ENCODE measurements around the gene MBTPS1. TPM values are rescaled to one million over a fixed set of nuclear protein-coding genes. Genes with fewer than 3 reads are reported as not detected.

MBTPS1 gene
- total and polyA plus RNA-seq, 10 of the 15 experiments (the other 5 are each of a cell fraction or from before 2014, with no cell fraction given), result 1.3 to 43.9 (median 35.2) TPM

GRCh38 chr16:84104231-84104630, 12.5 kb downstream of the MBTPS1 start:
- no peaks in the 10 kb centered on the region for H3K27me3 ChIP-seq (replicated peaks in 1 of 2; ENCODE audit: control insufficient read depth in 2 of 2, insufficient read depth in 2 of 2, low read length in 1 of 2)
- RAD21 ChIA-PET (ENCODE audit: unreplicated experiment), result interaction anchor here (1.0 kb wide), 1 partner anchor 52 kb away, joined by 4 read pairs; no protein-coding TSS in a partner anchor
- no peak overlapping the region for H3K4me2 ChIP-seq (ENCODE audit: control insufficient read depth, insufficient read depth)
- no peaks in the 10 kb centered on the region; a peak in 2 of 4 replicates for H3K36me3 ChIP-seq (ENCODE audit: control insufficient read depth in 2 of 2, insufficient read depth in 2 of 2, low read length in 1 of 2)
- in situ Hi-C loops (cut with MboI), result no loop called here
- BruUV-seq (replicated peaks), result no TSS peak
- no peaks in the 10 kb centered on the region for H3K9me3 ChIP-seq (replicated peaks; ENCODE audit: control insufficient read depth, insufficient read depth, low read length)
- peaks cover 11% of the 10 kb centered on the region for H3K79me2 ChIP-seq (ENCODE audit: control insufficient read depth, insufficient read depth, low read length)
- no peak overlapping the region for H3K9ac ChIP-seq (ENCODE audit: control insufficient read depth, insufficient read depth, low read length)
- no peak overlapping the region for H3K4me3 ChIP-seq
- H3K27ac ChIP-seq (ENCODE audit: control insufficient read depth, insufficient read depth), result no peak overlapping the region
- 83% methylated on average over 3 of the region's 3 CpGs for WGBS (ENCODE audit: insufficient coverage, insufficient replicate concordance, low lambda C conversion rate, missing lambda C conversion rate)
- SMC1A ChIA-PET (ENCODE audit: uncharacterized antibody, unreplicated experiment), result interaction anchor here (0.6 to 2.8 kb wide), 3 partner anchors 8 to 18 kb away, joined by 3 to 10 read pairs (median 5); no protein-coding TSS in a partner anchor
- H3K4me1 ChIP-seq (ENCODE audit: control insufficient read depth, insufficient read depth, low read length), result no peaks in the 10 kb centered on the region; the same call in 1 of the 2 replicates
- POLR2A ChIA-PET, result interaction anchor here (1.0 kb wide), 1 partner anchor 12 kb away, joined by 6 read pairs; the partner anchor contains the start of gene MBTPS1
- H4K20me1 ChIP-seq (ENCODE audit: control insufficient read depth, insufficient read depth), result no peaks in the 10 kb centered on the region
- DNase-seq (ENCODE audit: low read depth, low spot score) (no peak), FAIRE-seq (no peak), ATAC-seq (no peak)
- CTCF ChIA-PET, result interaction anchor here (1.0 to 1.4 kb wide), 2 partner anchors 12 to 34 kb away, joined by 3 read pairs; no protein-coding TSS in a partner anchor
- no peak overlapping the region for H2AFZ ChIP-seq (ENCODE audit: control insufficient read depth, low read depth, low read length)
- intact Hi-C loops (cut with micrococcal nuclease; ENCODE audit: unreplicated experiment), result no loop called here
- TF ChIP-seq ZZZ3 (IDR thresholded peaks at IDR 0.05; ENCODE audit: control insufficient read depth, insufficient read length, low read depth), result no peak
- TF ChIP-seq TCF12 (IDR thresholded peaks at IDR 0.05; ENCODE audit: low read depth, low read length), result no peak
- TF ChIP-seq ZBED1 (IDR thresholded peaks at IDR 0.05; ENCODE audit: borderline replicate concordance), result no peak
- no peak for TF ChIP-seq PBX3 (IDR thresholded peaks at IDR 0.05; ENCODE audit: insufficient replicate concordance, low read depth, low read length)
- no peak for TF ChIP-seq ZNF622 (IDR thresholded peaks at IDR 0.05)
- TF ChIP-seq CHD1 (IDR thresholded peaks at IDR 0.05; ENCODE audit: low read depth, low read length), result no peak
- TF ChIP-seq RELB (IDR thresholded peaks at IDR 0.05; ENCODE audit: low read depth), result no peak
- TF ChIP-seq ZBTB33 (IDR thresholded peaks at IDR 0.05), result no peak
- TF ChIP-seq E2F8 (IDR thresholded peaks at IDR 0.05; ENCODE audit: low read depth, partially characterized antibody), result no peak
- TF ChIP-seq NR2C1 (IDR thresholded peaks at IDR 0.05), result no peak
- TF ChIP-seq ZBTB4 (CRISPR knock-in tag; IDR thresholded peaks at IDR 0.05), result no peak

All from GM12878 (cell line).